NCI-H748 (cell line): ENCODE data around the gene SRRM2.

Experiments used
- DNase-seq: peaks from one replicate; lab custom pipeline; 2025; ENCODE audit not compliant: unreplicated experiment; lab: John Stamatoyannopoulos, UW

SRRM2 gene

DNA sequence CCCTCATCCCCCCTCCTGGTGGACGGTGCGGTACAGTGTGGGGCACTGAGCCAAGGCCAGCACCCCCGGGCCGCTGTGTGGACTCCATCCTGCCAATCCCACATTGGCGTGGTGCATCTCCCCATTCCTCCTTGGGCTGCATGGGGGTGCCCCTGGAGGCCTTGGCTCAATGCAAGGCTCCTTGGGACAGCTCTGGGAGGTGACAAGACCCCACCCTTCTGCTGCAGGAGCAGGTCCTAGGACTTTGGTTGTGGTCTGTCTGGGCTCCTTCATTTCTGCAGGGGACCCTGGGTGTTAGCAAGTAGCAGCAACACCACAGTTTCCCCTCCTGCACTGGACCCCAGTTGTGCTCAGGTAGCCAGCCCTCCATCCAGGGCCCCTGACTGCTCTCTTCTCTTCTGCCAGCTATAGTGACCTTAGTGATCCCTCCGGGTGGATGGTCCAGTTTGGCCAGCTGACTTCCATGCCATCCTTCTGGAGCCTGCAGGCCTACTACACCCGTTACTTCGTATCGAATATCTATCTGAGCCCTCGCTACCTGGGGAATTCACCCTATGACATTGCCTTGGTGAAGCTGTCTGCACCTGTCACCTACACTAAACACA is 65.9 kb downstream of the SRRM2 start:
- no peak for DNase-seq

GRCh38 chr16:2819179-2819938 is 66.9 kb downstream of the SRRM2 start:
- DNase-seq = no peak

GRCh38 chr16:2819939-2820835 is 67.7 kb downstream of the SRRM2 start:
- no peak for DNase-seq
